Measurements from ENCODE around the gene MYO18A.

MYO18A gene

DNA sequence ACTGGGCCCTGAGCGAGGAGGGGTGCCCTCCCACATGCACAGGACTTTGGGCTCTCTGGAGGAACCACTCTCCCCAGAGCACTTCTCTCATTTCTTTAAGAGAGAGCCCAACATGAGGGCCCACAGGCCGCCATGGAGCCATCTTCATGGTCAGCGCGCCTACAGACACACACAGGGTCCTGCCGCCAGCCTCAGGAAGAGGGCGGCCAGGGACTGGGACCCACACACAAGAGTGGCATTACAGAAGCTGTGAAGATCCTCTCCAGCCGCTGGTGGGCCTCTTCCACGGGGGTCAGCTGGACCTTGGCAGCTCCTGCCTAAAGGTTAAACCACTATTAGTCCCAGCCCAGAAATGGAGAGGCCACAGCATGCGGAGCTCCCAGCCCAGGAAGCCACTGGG, 54.5 kb downstream of the MYO18A start:
- Histone ChIP-seq H3K27ac (replicated peaks) (peak overlapping the region; percentile 76), H3K27me3 (ENCODE audit: insufficient read depth, poor library complexity, severe bottlenecking) (no peaks in the 10 kb centered on the region)
- TF ChIP-seq SPI1 (IDR thresholded peaks at IDR 0.05; ENCODE audit: borderline replicate concordance, low read depth) (no peak), GABPA (IDR thresholded peaks at IDR 0.05; ENCODE audit: low read depth) (no peak), CTCF (IDR thresholded peaks at IDR 0.05; ENCODE audit: insufficient read depth, low read length) (no peak), POLR2AphosphoS5 (IDR thresholded peaks at IDR 0.05; ENCODE audit: low read depth) (no peak)
- TF ChIP-seq, protein P1, sequence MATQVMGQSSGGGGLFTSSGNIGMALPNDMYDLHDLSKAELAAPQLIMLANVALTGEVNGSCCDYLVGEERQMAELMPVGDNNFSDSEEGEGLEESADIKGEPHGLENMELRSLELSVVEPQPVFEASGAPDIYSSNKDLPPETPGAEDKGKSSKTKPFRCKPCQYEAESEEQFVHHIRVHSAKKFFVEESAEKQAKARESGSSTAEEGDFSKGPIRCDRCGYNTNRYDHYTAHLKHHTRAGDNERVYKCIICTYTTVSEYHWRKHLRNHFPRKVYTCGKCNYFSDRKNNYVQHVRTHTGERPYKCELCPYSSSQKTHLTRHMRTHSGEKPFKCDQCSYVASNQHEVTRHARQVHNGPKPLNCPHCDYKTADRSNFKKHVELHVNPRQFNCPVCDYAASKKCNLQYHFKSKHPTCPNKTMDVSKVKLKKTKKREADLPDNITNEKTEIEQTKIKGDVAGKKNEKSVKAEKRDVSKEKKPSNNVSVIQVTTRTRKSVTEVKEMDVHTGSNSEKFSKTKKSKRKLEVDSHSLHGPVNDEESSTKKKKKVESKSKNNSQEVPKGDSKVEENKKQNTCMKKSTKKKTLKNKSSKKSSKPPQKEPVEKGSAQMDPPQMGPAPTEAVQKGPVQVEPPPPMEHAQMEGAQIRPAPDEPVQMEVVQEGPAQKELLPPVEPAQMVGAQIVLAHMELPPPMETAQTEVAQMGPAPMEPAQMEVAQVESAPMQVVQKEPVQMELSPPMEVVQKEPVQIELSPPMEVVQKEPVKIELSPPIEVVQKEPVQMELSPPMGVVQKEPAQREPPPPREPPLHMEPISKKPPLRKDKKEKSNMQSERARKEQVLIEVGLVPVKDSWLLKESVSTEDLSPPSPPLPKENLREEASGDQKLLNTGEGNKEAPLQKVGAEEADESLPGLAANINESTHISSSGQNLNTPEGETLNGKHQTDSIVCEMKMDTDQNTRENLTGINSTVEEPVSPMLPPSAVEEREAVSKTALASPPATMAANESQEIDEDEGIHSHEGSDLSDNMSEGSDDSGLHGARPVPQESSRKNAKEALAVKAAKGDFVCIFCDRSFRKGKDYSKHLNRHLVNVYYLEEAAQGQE (IDR thresholded peaks at IDR 0.05; ENCODE audit: insufficient replicate concordance, low read depth): no peak

GRCh38 chr17:29124925-29125273, 55.3 kb downstream of the MYO18A start:
- TF ChIP-seq POLR2AphosphoS5 (IDR thresholded peaks at IDR 0.05; ENCODE audit: low read depth): no peak
- TF ChIP-seq, protein P1 (IDR thresholded peaks at IDR 0.05; ENCODE audit: insufficient replicate concordance, low read depth): no peak
- H3K27me3 ChIP-seq (ENCODE audit: insufficient read depth, poor library complexity, severe bottlenecking): no peaks in the 10 kb centered on the region

More for the DNA sequence above, 54.5 kb downstream of the MYO18A start:
- H3K4me3 ChIP-seq (replicated peaks; ENCODE audit: insufficient read depth, low read length): no peak overlapping the region
- DNase-seq (ENCODE audit: low read depth in 1 of 2, low spot score in 1 of 2): no peak

DNA sequence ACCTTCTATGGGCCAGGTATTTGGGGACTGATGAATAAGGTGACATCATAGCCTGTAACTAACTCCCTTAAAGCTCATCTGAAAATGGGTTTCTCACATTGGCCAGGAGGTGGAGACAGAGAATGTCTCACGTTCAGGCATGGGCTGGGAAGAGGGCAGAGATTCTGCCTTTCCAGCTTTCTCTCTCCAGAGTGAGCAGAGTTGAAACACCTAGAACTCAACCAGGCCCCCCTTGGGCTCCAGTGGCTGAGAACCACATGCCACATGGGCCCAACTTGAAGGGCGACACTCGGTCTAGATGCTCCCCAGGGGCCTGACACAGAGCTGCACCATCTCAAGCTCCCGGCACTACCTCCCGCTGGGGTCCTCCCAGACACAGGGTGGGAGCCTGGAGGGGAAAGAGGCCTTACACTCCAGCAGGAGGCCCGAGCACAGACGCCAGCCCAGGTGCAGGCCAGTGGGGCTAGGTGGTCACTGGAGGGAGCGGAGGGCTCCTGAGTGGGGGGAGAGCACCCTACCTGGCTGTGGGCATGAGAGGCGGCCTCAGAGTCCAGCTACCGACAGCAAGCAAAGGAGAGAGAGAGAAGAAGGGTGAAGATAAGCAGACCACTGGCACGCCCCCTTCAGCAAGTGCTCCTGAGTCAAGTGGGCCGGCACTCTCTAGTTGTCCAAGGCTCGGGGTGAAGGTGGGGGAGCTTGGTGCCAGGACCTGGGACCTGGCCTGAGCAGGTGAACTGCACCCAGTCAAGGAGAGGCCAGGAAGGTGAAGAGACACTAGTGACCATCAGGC, 55.9 kb downstream of the MYO18A start:
- H3K27me3 ChIP-seq (ENCODE audit: insufficient read depth, poor library complexity, severe bottlenecking): no peaks in the 10 kb centered on the region
- DNase-seq (ENCODE audit: low read depth in 1 of 2, low spot score in 1 of 2): peak in 1 of 2 experiments; percentile 77
- peak; percentile 78 for TF ChIP-seq CTCF (IDR thresholded peaks at IDR 0.05; ENCODE audit: insufficient read depth, low read length)
- no peak for TF ChIP-seq POLR2AphosphoS5 (IDR thresholded peaks at IDR 0.05; ENCODE audit: low read depth)
- TF ChIP-seq, protein P1 (IDR thresholded peaks at IDR 0.05; ENCODE audit: insufficient replicate concordance, low read depth): no peak
- no peak for TF ChIP-seq GABPA (IDR thresholded peaks at IDR 0.05; ENCODE audit: low read depth)
- no peak for TF ChIP-seq SPI1 (IDR thresholded peaks at IDR 0.05; ENCODE audit: borderline replicate concordance, low read depth)
- no peak overlapping the region for H3K4me3 ChIP-seq (replicated peaks; ENCODE audit: insufficient read depth, low read length)
- H3K27ac ChIP-seq (replicated peaks): peak overlapping the region; percentile 76

More at GRCh38 chr17:29124925-29125273, 55.3 kb downstream of the MYO18A start:
- H3K27ac ChIP-seq (replicated peaks): peak overlapping the region; percentile 76
- no peak for DNase-seq (ENCODE audit: low read depth in 1 of 2, low spot score in 1 of 2)
- no peak overlapping the region for H3K4me3 ChIP-seq (replicated peaks; ENCODE audit: insufficient read depth, low read length)
